SU-DHL-6 (cell line): Measurements from ENCODE around the gene DUSP14.

Experiments
- H2AFZ ChIP-seq: fragments of 200-600 bp; sonication (generic); 2 replicates; pipeline ENCODE4 v1.6.1; 2014; ENCODE audit warnings: low read depth, mild to moderate bottlenecking, moderate library complexity, mixed read lengths, antibody characterized with exemption, low read length; ENCODE audit not compliant: severe bottlenecking
- H3F3A ChIP-seq: fragments of 200-600 bp; shearing (Covaris generic); 2 replicates; pipeline ENCODE4 v1.6.0; 2016; ENCODE audit warnings: antibody characterized with exemption, mild to moderate bottlenecking; ENCODE audit not compliant: insufficient read depth
- H3K27ac ChIP-seq: fragments of 200-600 bp; sonication (generic); 2 replicates; pipeline ENCODE4 v1.5.1; 2016; ENCODE audit warnings: low read depth, mild to moderate bottlenecking, low read length, moderate library complexity, mixed read lengths
- H3K27me3 ChIP-seq: fragments of 200-600 bp; sonication (generic), shearing (Covaris generic); 2 replicates; pipeline ENCODE4 v1.6.0; 2014; ENCODE audit warnings: mild to moderate bottlenecking, low read length
- H3K36me3 ChIP-seq: fragments of 200-600 bp; sonication (generic); 2 replicates; pipeline ENCODE4 v1.6.1; 2014; ENCODE audit warnings: mild to moderate bottlenecking, low read length, mixed read lengths
- H3K4me2 ChIP-seq: fragments of 300-600, 200-600 bp; shearing (Covaris generic), sonication (generic); 2 replicates; pipeline ENCODE4 v1.6.0; 2014; ENCODE audit warnings: low read length, low read depth, mild to moderate bottlenecking; ENCODE audit not compliant: poor library complexity, severe bottlenecking
- H3K4me3 ChIP-seq: fragments of 200-600 bp; sonication (generic); 2 replicates; pipeline ENCODE4 v1.5.1; 2014; ENCODE audit warnings: antibody characterized with exemption, low read length, mild to moderate bottlenecking, mixed read lengths; ENCODE audit not compliant: insufficient read depth, poor library complexity, severe bottlenecking
- H3K79me2 ChIP-seq: fragments of 200-600 bp; sonication (generic); 2 replicates; pipeline ENCODE4 v1.6.1; 2014; ENCODE audit warnings: mild to moderate bottlenecking, low read length, moderate library complexity; ENCODE audit not compliant: insufficient read depth
- H3K9ac ChIP-seq: fragments of 200-600 bp; sonication (generic); 2 replicates; pipeline ENCODE4 v1.7.0; 2014; ENCODE audit warnings: mild to moderate bottlenecking, low read length
- H3K9me2 ChIP-seq: fragments of 200-600 bp; sonication (generic); replicated peaks from 2 replicates; pipeline ENCODE4 v1.6.1; 2014; ENCODE audit warnings: low read length; ENCODE audit not compliant: insufficient read depth
- H3K9me3 ChIP-seq: fragments of 200-600 bp; sonication (generic); 2 replicates; pipeline ENCODE4 v1.6.1; 2014; ENCODE audit warnings: low read length, mixed read lengths; ENCODE audit not compliant: insufficient read depth
- H4K20me1 ChIP-seq: fragments of 200-600 bp; sonication (generic); 2 replicates; pipeline ENCODE4 v1.6.1; 2014; ENCODE audit warnings: low read depth, mild to moderate bottlenecking, antibody characterized with exemption, low read length, moderate library complexity, mixed read lengths
- EZH2phosphoT487 ChIP-seq: fragments of 200-600 bp; sonication (generic), shearing (Covaris generic); conservative IDR thresholded peaks from 2 replicates; pipeline ENCODE4 v1.6.1; 2018; ENCODE audit warnings: mild to moderate bottlenecking, antibody characterized with exemption, low read length, moderate library complexity, mixed read lengths
- TF ChIP-seq, protein P1 (sequence below): fragments of 200-600 bp; sonication (generic); IDR thresholded peaks from one replicate; pipeline ENCODE4 v1.5.1; 2017; ENCODE audit warnings: antibody characterized with exemption, mild to moderate bottlenecking, low read length, moderate library complexity; ENCODE audit not compliant: insufficient read depth, poor library complexity, severe bottlenecking

DUSP14 gene

DNA sequence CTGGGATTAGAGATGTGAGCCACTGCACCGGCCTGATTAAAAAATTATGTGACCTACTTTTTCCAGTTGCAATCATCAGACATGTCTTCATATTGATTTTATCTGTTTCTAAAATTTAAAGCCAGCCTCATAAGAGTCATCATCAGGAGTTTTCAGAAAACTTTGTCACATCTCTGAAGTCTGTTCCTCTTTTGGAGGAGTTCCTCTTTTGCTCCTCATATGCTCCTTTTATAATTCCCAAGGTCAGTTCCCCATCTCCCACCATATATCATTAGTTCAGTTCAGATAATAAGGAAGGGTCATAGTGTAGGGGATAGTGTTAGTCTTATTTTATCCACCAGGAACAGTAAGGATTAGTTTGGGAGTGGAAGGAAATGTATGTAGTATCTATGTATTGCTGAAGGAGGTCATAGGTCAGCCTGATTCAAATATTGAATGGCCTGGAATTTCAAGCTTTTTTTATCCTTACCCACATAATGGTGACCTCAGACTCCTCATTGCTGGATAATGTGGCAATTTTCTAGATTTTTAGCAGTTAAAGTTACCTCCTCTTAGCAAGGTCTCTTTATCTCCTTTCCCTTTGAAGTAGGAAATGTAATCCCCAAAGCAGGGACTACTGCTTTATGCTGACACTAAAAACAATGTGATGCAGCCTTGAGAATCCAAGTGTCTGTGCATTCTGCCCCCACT, 13.8 kb upstream of the DUSP14 start:
- Histone ChIP-seq H3K27me3 (no peaks in the 10 kb centered on the region), H4K20me1 (no peaks in the 10 kb centered on the region), H3K9ac (no peak overlapping the region), H3K9me3 (no peaks in the 10 kb centered on the region), H3F3A (no peaks in the 10 kb centered on the region), H3K4me2 (no peak overlapping the region), H3K27ac (no peak overlapping the region), H3K36me3 (peaks cover 33% of the 10 kb centered on the region), H2AFZ (no peak overlapping the region), H3K79me2 (no peaks in the 10 kb centered on the region), H3K9me2 (no peaks in the 10 kb centered on the region), H3K4me3 (no peak overlapping the region)
- TF ChIP-seq, protein P1, sequence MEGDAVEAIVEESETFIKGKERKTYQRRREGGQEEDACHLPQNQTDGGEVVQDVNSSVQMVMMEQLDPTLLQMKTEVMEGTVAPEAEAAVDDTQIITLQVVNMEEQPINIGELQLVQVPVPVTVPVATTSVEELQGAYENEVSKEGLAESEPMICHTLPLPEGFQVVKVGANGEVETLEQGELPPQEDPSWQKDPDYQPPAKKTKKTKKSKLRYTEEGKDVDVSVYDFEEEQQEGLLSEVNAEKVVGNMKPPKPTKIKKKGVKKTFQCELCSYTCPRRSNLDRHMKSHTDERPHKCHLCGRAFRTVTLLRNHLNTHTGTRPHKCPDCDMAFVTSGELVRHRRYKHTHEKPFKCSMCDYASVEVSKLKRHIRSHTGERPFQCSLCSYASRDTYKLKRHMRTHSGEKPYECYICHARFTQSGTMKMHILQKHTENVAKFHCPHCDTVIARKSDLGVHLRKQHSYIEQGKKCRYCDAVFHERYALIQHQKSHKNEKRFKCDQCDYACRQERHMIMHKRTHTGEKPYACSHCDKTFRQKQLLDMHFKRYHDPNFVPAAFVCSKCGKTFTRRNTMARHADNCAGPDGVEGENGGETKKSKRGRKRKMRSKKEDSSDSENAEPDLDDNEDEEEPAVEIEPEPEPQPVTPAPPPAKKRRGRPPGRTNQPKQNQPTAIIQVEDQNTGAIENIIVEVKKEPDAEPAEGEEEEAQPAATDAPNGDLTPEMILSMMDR, result no peak
- no peak for TF ChIP-seq EZH2phosphoT487

DNA sequence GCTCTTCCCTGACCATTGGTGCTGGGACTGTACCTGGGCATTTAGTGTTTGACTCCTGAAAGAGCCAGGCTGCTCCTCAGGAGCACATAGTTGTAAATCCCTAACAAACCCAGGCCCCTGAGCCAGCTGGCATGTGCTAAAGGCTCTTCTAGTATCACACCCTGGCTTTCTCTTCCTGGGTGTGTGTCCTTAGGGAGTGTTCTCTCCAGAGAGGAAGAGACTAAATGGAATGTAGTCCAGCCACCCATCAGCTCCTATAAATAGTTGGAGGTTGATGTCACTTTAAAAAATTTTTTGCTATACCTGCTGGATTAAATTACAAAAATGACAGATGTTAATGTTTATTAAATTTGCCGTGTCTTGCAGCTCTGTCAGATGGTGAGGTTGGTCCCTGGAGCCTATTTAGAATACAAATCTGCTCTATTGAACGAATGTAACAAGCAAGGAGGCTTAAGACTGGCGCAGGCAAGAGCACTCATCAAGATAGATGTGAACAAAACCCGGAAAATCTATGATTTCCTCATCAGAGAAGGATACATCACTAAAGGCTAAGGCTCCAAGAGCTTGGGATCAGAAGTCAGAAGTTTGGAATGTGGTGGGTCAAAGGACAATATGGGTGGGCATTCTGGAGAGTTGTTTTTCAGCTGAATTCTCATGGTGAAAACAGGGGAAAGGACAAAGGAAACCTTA, 13.1 kb upstream of the DUSP14 start:
- Histone ChIP-seq H2AFZ (no peak overlapping the region), H4K20me1 (no peaks in the 10 kb centered on the region), H3K27ac (no peak overlapping the region), H3K9me3 (no peaks in the 10 kb centered on the region), H3K27me3 (no peaks in the 10 kb centered on the region), H3K4me3 (no peak overlapping the region), H3K4me2 (no peak overlapping the region), H3K79me2 (no peaks in the 10 kb centered on the region), H3K9me2 (no peaks in the 10 kb centered on the region), H3K36me3 (peaks cover 29% of the 10 kb centered on the region), H3K9ac (no peak overlapping the region), H3F3A (no peaks in the 10 kb centered on the region)
- TF ChIP-seq EZH2phosphoT487, result no peak
- TF ChIP-seq, protein P1, result no peak

DNA sequence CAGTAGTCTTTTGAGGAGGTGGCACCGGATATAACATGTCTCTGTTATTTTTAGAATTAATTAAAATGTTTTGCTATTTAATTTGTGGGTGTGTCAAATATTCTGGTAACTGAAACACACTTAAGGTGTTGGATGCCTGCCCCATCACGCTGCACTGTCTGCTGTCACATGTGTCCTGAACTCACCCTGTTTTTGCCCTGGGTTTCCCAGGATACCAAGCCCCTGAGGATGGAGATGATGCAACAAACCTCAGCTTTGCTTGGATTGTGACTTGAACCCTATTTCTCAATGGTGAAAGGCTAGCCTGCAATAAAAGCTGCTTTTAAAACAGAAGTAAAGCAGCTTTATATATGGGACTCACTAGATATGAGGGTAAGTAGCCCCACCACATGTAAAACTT, 11.5 kb upstream of the DUSP14 start:
- no peak for TF ChIP-seq EZH2phosphoT487
- TF ChIP-seq, protein P1, result no peak
- Histone ChIP-seq H3F3A (no peaks in the 10 kb centered on the region), H3K79me2 (no peaks in the 10 kb centered on the region), H3K9me3 (no peaks in the 10 kb centered on the region), H3K36me3 (peaks cover 29% of the 10 kb centered on the region), H3K4me3 (no peak overlapping the region), H2AFZ (no peak overlapping the region), H3K27ac (no peak overlapping the region), H3K4me2 (no peak overlapping the region), H3K27me3 (no peaks in the 10 kb centered on the region), H3K9me2 (no peaks in the 10 kb centered on the region), H3K9ac (no peak overlapping the region), H4K20me1 (no peaks in the 10 kb centered on the region)
